IMR-90 (cell line): ENCODE results near the gene NOP9. TPM values are rescaled to one million over a fixed set of nuclear protein-coding genes. Genes with fewer than 3 reads are reported as not detected.

ENCODE experiments used
- ATAC-seq: fragments of 200-7000 bp; cut with Tn5 transposase; 2 replicates; pipeline ENCODE4 v1.9.1; 2020; ENCODE audit warnings: low read depth, mild to moderate bottlenecking, moderate library complexity
- BruUV-seq: library from RNA; stranded (reverse); fragments of 400-500 nt; replicated peaks from 2 replicates; lab custom pipeline; 2021; lab: Mats Ljungman, UMichigan
- CTCF ChIA-PET: fragments of 300-600 bp; formaldehyde crosslinking; extraction: SDS; loops from one replicate; lab custom pipeline; 2021; ENCODE audit warnings: antibody characterized with exemption; lab: Yijun Ruan, JAX
- POLR2A ChIA-PET: fragments of 300-600 bp; sonication (Branson Sonifier 250); formaldehyde crosslinking; loops from one replicate; lab custom pipeline; 2022; ENCODE audit warnings: antibody characterized with exemption; ENCODE audit not compliant: unreplicated experiment; lab: Charles Lee
- DNase-seq: peaks from one replicate; pipeline ENCODE4 v3.0.0; 2013
- H2AFZ ChIP-seq: replicated peaks from 2 replicates; pipeline ENCODE3; 2013; ENCODE audit warnings: low read length, mild to moderate bottlenecking; ENCODE audit not compliant: poor library complexity
- H2AK5ac ChIP-seq: 2 replicates; pipeline ENCODE4 v1.6.1; 2013; ENCODE audit warnings: low read depth, low read length, inconsistent platforms
- H2AK9ac ChIP-seq: replicated peaks from 2 replicates; pipeline ENCODE3; 2013; ENCODE audit warnings: mild to moderate bottlenecking, low read depth, low read length, moderate library complexity; ENCODE audit not compliant: poor library complexity
- H2BK120ac ChIP-seq: 2 replicates; pipeline ENCODE4 v1.6.1; 2013; ENCODE audit warnings: low read depth, low read length, inconsistent platforms
- H2BK15ac ChIP-seq: 3 replicates; pipeline ENCODE4 v1.6.1; 2013; ENCODE audit warnings: low read depth, low read length, inconsistent platforms
- H2BK20ac ChIP-seq: 2 replicates; pipeline ENCODE4 v1.6.1; 2013; ENCODE audit warnings: low read depth, mild to moderate bottlenecking, inconsistent platforms, low read length, moderate library complexity
- H2BK5ac ChIP-seq: 2 replicates; pipeline ENCODE4 v1.6.1; 2013; ENCODE audit warnings: mild to moderate bottlenecking, low read depth, low read length, inconsistent platforms; ENCODE audit not compliant: poor library complexity, severe bottlenecking
- H3K14ac ChIP-seq: replicated peaks from 2 replicates; pipeline ENCODE4 v1.6.1; 2013; ENCODE audit warnings: low read depth, low read length, inconsistent platforms
- H3K18ac ChIP-seq: 2 replicates; pipeline ENCODE4 v1.6.1; 2013; ENCODE audit warnings: low read depth, low read length, control low read depth
- H3K23ac ChIP-seq: 2 replicates; pipeline ENCODE4 v1.6.1; 2013; ENCODE audit warnings: low read depth, low read length, inconsistent platforms
- H3K27ac ChIP-seq: 2 replicates; pipeline ENCODE4 v1.5.1; 2013; ENCODE audit warnings: mild to moderate bottlenecking, control low read depth, low read length; ENCODE audit not compliant: insufficient read depth
- H3K27me3 ChIP-seq: 2 replicates; pipeline ENCODE4 v1.6.1; 2013; ENCODE audit warnings: low read length; ENCODE audit not compliant: control insufficient read depth, insufficient read depth
- H3K36me3 ChIP-seq: 2 replicates; pipeline ENCODE4 v1.6.1; 2013; ENCODE audit warnings: low read length, mixed read lengths; ENCODE audit not compliant: control insufficient read depth, insufficient read depth
- H3K4ac ChIP-seq: 2 replicates; pipeline ENCODE4 v1.6.1; 2013; ENCODE audit warnings: low read depth, low read length, inconsistent platforms
- H3K4me1 ChIP-seq: 2 replicates; pipeline ENCODE4 v1.6.1; 2013; ENCODE audit warnings: low read length, mixed read lengths; ENCODE audit not compliant: control insufficient read depth, insufficient read depth
- H3K4me2 ChIP-seq: 2 replicates; pipeline ENCODE4 v1.6.1; 2013; ENCODE audit warnings: low read depth, mild to moderate bottlenecking, control low read depth, low read length, moderate library complexity
- H3K4me3 ChIP-seq: 2 replicates; pipeline ENCODE4 v1.5.1; 2013; ENCODE audit warnings: low read depth, mild to moderate bottlenecking, control low read depth, low read length, moderate library complexity; ENCODE audit not compliant: insufficient read depth
- H3K56ac ChIP-seq: 2 replicates; pipeline ENCODE4 v1.6.1; 2013; ENCODE audit warnings: low read length, inconsistent platforms; ENCODE audit not compliant: insufficient read depth; ENCODE audit errors: extremely low read depth
- H3K79me1 ChIP-seq, 2 experiments: 2 replicates each; pipeline ENCODE4 v1.6.1; 2013; ENCODE audit warnings: low read length in 2 of 2, inconsistent platforms in 1 of 2, low read depth in 1 of 2
- H3K9ac ChIP-seq: 2 replicates; pipeline ENCODE4 v1.6.1; 2013; ENCODE audit warnings: low read depth, low read length, control low read depth
- H3K9me1 ChIP-seq: 2 replicates; pipeline ENCODE4 v1.6.1; 2013; ENCODE audit warnings: low read length, inconsistent platforms; ENCODE audit not compliant: insufficient read depth
- H3K9me3 ChIP-seq: 2 replicates; pipeline ENCODE4 v1.6.1; 2013; ENCODE audit warnings: low read length; ENCODE audit not compliant: control insufficient read depth, insufficient read depth
- H4K20me1 ChIP-seq: 2 replicates; pipeline ENCODE4 v1.6.1; 2013; ENCODE audit warnings: low read length, inconsistent platforms; ENCODE audit not compliant: insufficient read depth
- H4K5ac ChIP-seq: 2 replicates; pipeline ENCODE4 v1.6.1; 2013; ENCODE audit warnings: mild to moderate bottlenecking, low read depth, low read length, control low read depth
- H4K8ac ChIP-seq, 2 experiments: 2 replicates each; pipeline ENCODE4 v1.6.1; 2013; ENCODE audit warnings: low read depth in 2 of 2, low read length in 2 of 2, control low read depth in 1 of 2, inconsistent platforms in 1 of 2
- H4K91ac ChIP-seq: 2 replicates; pipeline ENCODE4 v1.6.1; 2013; ENCODE audit warnings: low read depth, low read length, inconsistent platforms; ENCODE audit not compliant: insufficient read depth
- BHLHE40 ChIP-seq: fragments of 150-350 bp; IDR thresholded peaks from 2 replicates; pipeline ENCODE4 v1.6.1; 2016; ENCODE audit warnings: mild to moderate bottlenecking, low read depth, low read length
- CEBPB ChIP-seq: IDR thresholded peaks from 2 replicates; pipeline ENCODE4 v1.6.1; 2012; ENCODE audit warnings: low read depth, low read length, improper control_type of control experiment
- CHD1 ChIP-seq: IDR thresholded peaks from 2 replicates; pipeline ENCODE4 v1.6.1; 2012; ENCODE audit warnings: low read depth, low read length, improper control_type of control experiment
- CTCF ChIP-seq: conservative IDR thresholded peaks from 2 replicates; pipeline ENCODE4 v1.5.1; 2012; ENCODE audit warnings: mild to moderate bottlenecking, low read depth, low read length, improper control_type of control experiment
- FOS ChIP-seq: fragments of 150-350 bp; IDR thresholded peaks from 2 replicates; pipeline ENCODE4 v1.6.1; 2016; ENCODE audit warnings: low read depth, low read length
- MAFK ChIP-seq: IDR thresholded peaks from 2 replicates; pipeline ENCODE4 v1.6.1; 2012; ENCODE audit warnings: low read depth, low read length, improper control_type of control experiment
- MAZ ChIP-seq: IDR thresholded peaks from 2 replicates; pipeline ENCODE4 v1.6.1; 2012; ENCODE audit warnings: low read depth, mild to moderate bottlenecking, low read length, improper control_type of control experiment, moderate library complexity, borderline replicate concordance
- MXI1 ChIP-seq: IDR thresholded peaks from 2 replicates; pipeline ENCODE4 v1.6.1; 2012; ENCODE audit warnings: low read depth, mild to moderate bottlenecking, low read length, moderate library complexity, borderline replicate concordance
- NFE2L2 ChIP-seq: fragments of 150-350 bp; IDR thresholded peaks from 2 replicates; pipeline ENCODE4 v1.6.1; 2016; ENCODE audit warnings: low read depth, mild to moderate bottlenecking, low read length
- POLR2A ChIP-seq: IDR thresholded peaks from 2 replicates; pipeline ENCODE4 v1.6.1; 2012; ENCODE audit warnings: mild to moderate bottlenecking, low read depth, low read length
- RAD21 ChIP-seq: IDR thresholded peaks from 2 replicates; pipeline ENCODE4 v1.6.1; 2012; ENCODE audit warnings: low read length, improper control_type of control experiment
- RFX5 ChIP-seq: IDR thresholded peaks from 2 replicates; pipeline ENCODE4 v1.8.0; 2012; ENCODE audit warnings: low read depth, mild to moderate bottlenecking, low read length, moderate library complexity
- SMC3 ChIP-seq: fragments of 150-350 bp; IDR thresholded peaks from 2 replicates; pipeline ENCODE4 v1.6.1; 2016; ENCODE audit warnings: low read depth, mild to moderate bottlenecking, antibody characterized with exemption, low read length, moderate library complexity
- WGBS, 2 experiments: methylation state at CpG; one replicate each; pipeline versions ENCODE4 v1.1.5 to v1.1.7; 2013; ENCODE audit warnings: missing lambda C conversion rate in 2 of 2; ENCODE audit not compliant: insufficient read length in 1 of 2; ENCODE audit errors: extremely low coverage in 2 of 2; 5-methylcytosine and 5-hydroxymethylcytosine counted together
- dilution Hi-C: fragments of 300-500 bp; cut with HindIII; formaldehyde crosslinking; loops from one replicate; pipeline ENCODE4 v1.14.3; 2018; ENCODE audit warnings: low sequenced_read_pairs; ENCODE audit not compliant: unreplicated experiment
- in situ Hi-C: fragments of 300-500 bp; cut with MboI; formaldehyde crosslinking; loops from 3 replicates; pipeline ENCODE4 v1.14.3; 2019; ENCODE audit warnings: low sequenced_read_pairs, inconsistent platforms, mixed read lengths
- intact Hi-C: fragments of 100-400 bp; cut with micrococcal nuclease; formaldehyde crosslinking; loops from 2 replicates; pipeline ENCODE4 v1.10.0; 2022
- polyA plus RNA-seq, 3 experiments: library from polyadenylated mRNA; depleted of rRNA; stranded (reverse); fragments of >200 nt; gene quantifications; 2 replicates each; pipeline ENCODE4 v1.2.3, GENCODE V29; 2012; ENCODE audit warnings: low replicate concordance in 1 of 3
- total RNA-seq: library from RNA; depleted of rRNA; stranded (reverse); fragments of >200 nt; gene quantifications from 2 replicates; pipeline ENCODE4 v1.2.3, GENCODE V29; 2012
- TF ChIP-seq, protein P1 (sequence below): fragments of 150-350 bp; IDR thresholded peaks from 2 replicates; pipeline ENCODE4 v1.6.1; 2016; ENCODE audit warnings: low read depth, mild to moderate bottlenecking, low read length, moderate library complexity, borderline replicate concordance
- TF ChIP-seq, protein P2 (sequence below): fragments of 150-350 bp; IDR thresholded peaks from 2 replicates; pipeline ENCODE4 v1.6.1; 2017; ENCODE audit warnings: mild to moderate bottlenecking, antibody characterized with exemption, low read length, low read depth

The NOP9 gene
- total and polyA plus RNA-seq, 2 of the 4 experiments (the other 2 are of a cell fraction), result 11.8 to 25.8 TPM

GRCh38 chr14:24343795-24344660 lies 44.4 kb downstream of the NOP9 start:
- Histone ChIP-seq H3K79me1 (no peaks in the 10 kb centered on the region), H3K4ac (no peak overlapping the region), H3K27me3 (peaks cover 56% of the 10 kb centered on the region), H4K91ac (no peak overlapping the region), H2BK15ac (no peak overlapping the region), H3K18ac (no peak overlapping the region), H3K27ac (no peak overlapping the region), H3K56ac (no peak overlapping the region), H3K23ac (no peak overlapping the region), H3K9me3 (no peaks in the 10 kb centered on the region; the same call in 1 of the 2 replicates), H2BK20ac (no peak overlapping the region), H4K20me1 (no peaks in the 10 kb centered on the region), H4K8ac (no peak overlapping the region), H3K4me2 (no peak overlapping the region), H2AK9ac (no peak overlapping the region), H3K4me3 (no peak overlapping the region), H2BK120ac (no peak overlapping the region), H2AK5ac (no peak overlapping the region), H3K14ac (no peak overlapping the region), H3K9ac (no peak overlapping the region), H3K36me3 (no peaks in the 10 kb centered on the region), H3K4me1 (no peaks in the 10 kb centered on the region), H2AFZ (no peak overlapping the region), H3K9me1 (no peaks in the 10 kb centered on the region), H4K5ac (no peak overlapping the region), H2BK5ac (no peak overlapping the region)
- POLR2A ChIA-PET, result no interaction called here
- ATAC-seq (no peak; the same call in 1 of the 2 replicates), DNase-seq (no peak)
- BruUV-seq, result no TSS peak
- no CpG with 5 or more reads among the region's 7 CpGs for WGBS, 2 experiments
- intact Hi-C loops, result no loop called here
- dilution Hi-C loops, result no loop called here
- CTCF ChIA-PET, result interaction anchor here (2.2 kb wide), 1 partner anchor 11 kb away, joined by 11 read pairs; no protein-coding TSS in a partner anchor
- in situ Hi-C loops, result no loop called here
- TF ChIP-seq CEBPB (no peak), MAFK (no peak), MAZ (no peak), RFX5 (no peak), BHLHE40 (no peak), RAD21 (no peak), POLR2A (no peak), MXI1 (no peak), SMC3 (no peak), CTCF (no peak), CHD1 (no peak), NFE2L2 (no peak), FOS (no peak)
- TF ChIP-seq, protein P1, sequence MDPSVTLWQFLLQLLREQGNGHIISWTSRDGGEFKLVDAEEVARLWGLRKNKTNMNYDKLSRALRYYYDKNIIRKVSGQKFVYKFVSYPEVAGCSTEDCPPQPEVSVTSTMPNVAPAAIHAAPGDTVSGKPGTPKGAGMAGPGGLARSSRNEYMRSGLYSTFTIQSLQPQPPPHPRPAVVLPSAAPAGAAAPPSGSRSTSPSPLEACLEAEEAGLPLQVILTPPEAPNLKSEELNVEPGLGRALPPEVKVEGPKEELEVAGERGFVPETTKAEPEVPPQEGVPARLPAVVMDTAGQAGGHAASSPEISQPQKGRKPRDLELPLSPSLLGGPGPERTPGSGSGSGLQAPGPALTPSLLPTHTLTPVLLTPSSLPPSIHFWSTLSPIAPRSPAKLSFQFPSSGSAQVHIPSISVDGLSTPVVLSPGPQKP, result no peak
- TF ChIP-seq, protein P2, sequence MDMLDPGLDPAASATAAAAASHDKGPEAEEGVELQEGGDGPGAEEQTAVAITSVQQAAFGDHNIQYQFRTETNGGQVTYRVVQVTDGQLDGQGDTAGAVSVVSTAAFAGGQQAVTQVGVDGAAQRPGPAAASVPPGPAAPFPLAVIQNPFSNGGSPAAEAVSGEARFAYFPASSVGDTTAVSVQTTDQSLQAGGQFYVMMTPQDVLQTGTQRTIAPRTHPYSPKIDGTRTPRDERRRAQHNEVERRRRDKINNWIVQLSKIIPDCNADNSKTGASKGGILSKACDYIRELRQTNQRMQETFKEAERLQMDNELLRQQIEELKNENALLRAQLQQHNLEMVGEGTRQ, result no peak
